Measurements from ENCODE around the gene ASCC2. TPM values are rescaled to one million over a fixed set of nuclear protein-coding genes. Genes with fewer than 3 reads are reported as not detected.
A peak's percentile ranks its signal among the peaks of the same experiment; 100 is the strongest.

Gene ASCC2
- total and polyA plus RNA-seq, 4 donors = 34.6 to 43.7 (median 38.7) TPM

DNA sequence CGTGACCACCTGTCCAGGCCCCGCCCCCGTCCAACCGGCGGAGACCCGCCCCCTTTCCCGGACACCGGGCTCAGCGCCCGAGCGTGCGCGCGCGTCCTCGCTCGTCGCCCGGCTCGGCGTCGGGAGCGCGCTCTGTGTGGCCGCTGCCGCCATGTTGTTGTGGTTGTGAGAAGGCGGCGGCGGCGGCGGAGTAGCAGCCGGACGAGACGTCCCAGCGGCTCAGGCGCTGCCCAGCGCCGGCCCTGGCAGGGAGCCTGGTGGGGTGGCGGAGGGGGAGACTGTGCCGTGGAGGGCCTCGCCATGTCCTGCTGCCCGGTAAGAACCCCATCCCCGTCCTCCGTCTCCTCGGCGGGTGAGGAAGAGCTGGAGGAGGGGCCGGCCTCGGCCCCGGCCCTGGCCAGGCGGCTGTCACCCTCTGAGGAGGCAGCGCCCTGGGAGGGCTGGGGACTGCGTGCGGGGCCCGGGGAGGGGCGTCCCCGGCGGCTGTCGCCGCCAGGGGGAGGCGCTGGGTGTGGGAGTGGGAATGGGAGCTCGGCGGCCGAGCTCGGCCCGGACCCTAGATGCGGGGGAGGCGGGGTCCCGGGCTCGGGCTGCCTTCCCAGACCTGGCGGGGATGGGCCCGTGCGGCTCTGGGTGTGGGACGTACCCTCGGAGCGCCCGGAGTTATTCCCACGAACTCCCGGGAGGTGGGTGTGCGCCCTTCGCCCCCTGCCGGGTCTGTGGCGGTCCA is 45.1 kb upstream of the ASCC2 start, which contains the start of gene MTMR3:
TSS of gene MTMR3 (plus strand) at position 130 of the 730 bp plus-strand sequence. CDS start 87,886 bp downstream, outside the sequence.
- peak within 1 kb of the TSS; percentile 57 to 100 (median 91) for H3K4me3 ChIP-seq (ENCODE audit: low read depth in 1 of 3, low read length in 3 of 3)
- H3K4me1 ChIP-seq (ENCODE audit: control insufficient read depth in 4 of 4, insufficient read depth in 4 of 4, low read length in 3 of 4) = peaks cover 5 to 23% (median 12%) of the 10 kb centered on the region in 4 donors
- H3K9ac ChIP-seq (ENCODE audit: low read depth in 1 of 2, low read length in 2 of 2) = peak within 1 kb of the TSS; percentile 78 to 85
- TF ChIP-seq EGR1 (IDR thresholded peaks at IDR 0.05; ENCODE audit: low read depth in 2 of 2) (no peak), REST (IDR thresholded peaks at IDR 0.05) (no peak), ZBTB33 (IDR thresholded peaks at IDR 0.05) (no peak), FOXA1 (IDR thresholded peaks at IDR 0.05) (no peak), JUND (IDR thresholded peaks at IDR 0.05) (no peak), RAD21 (IDR thresholded peaks at IDR 0.05) (peak; percentile 25 to 26), YY1 (IDR thresholded peaks at IDR 0.05) (peak; percentile 90), CTCF (IDR thresholded peaks at IDR 0.05; ENCODE audit: low read depth, low read length, missing input control) (peak; percentile 19)
- H3K27me3 ChIP-seq (ENCODE audit: control insufficient read depth in 4 of 4, insufficient read depth in 4 of 4, low read length in 3 of 4) = no peaks in the 10 kb centered on the region
- H3K36me3 ChIP-seq (ENCODE audit: control insufficient read depth in 4 of 4, insufficient read depth in 3 of 4, low read depth in 1 of 4, low read length in 3 of 4) = no peaks in the 10 kb centered on the region
- under 1% methylated on average over 82 of the region's 82 CpGs for WGBS
- no peaks in the 10 kb centered on the region for H3K9me3 ChIP-seq (ENCODE audit: control insufficient read depth in 4 of 4, low read length in 3 of 4)
- DNase-seq (ENCODE audit: low spot score) = peak; percentile 99
- H3K27ac ChIP-seq (ENCODE audit: low read depth in 1 of 2, low read length in 2 of 2) = peak within 1 kb of the TSS; percentile 95 to 99

- TF ChIP-seq FOXA1 (IDR thresholded peaks at IDR 0.05) (no peak), REST (IDR thresholded peaks at IDR 0.05) (no peak), TAF1 (conservative IDR thresholded peaks at IDR 0.05) (no peak), EGR1 (IDR thresholded peaks at IDR 0.05; ENCODE audit: low read depth in 2 of 2) (no peak), SP1 (IDR thresholded peaks at IDR 0.05) (no peak), RXRA (IDR thresholded peaks at IDR 0.05) (no peak), YY1 (IDR thresholded peaks at IDR 0.05) (no peak), GABPA (IDR thresholded peaks at IDR 0.05 in 1 of 2, conservative IDR thresholded peaks at IDR 0.05 in 1 of 2) (no peak)
- TF ChIP-seq, protein P1, sequence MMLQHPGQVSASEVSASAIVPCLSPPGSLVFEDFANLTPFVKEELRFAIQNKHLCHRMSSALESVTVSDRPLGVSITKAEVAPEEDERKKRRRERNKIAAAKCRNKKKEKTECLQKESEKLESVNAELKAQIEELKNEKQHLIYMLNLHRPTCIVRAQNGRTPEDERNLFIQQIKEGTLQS (IDR thresholded peaks at IDR 0.05) = no peak
- Histone ChIP-seq H3K27me3 (ENCODE audit: control insufficient read depth in 4 of 4, insufficient read depth in 4 of 4, low read length in 3 of 4) (no peaks in the 10 kb centered on the region), H3K4me3 (ENCODE audit: low read depth in 1 of 3, low read length in 3 of 3) (peak overlapping the region in 1 of 3 donors; percentile 100), H3K4me1 (ENCODE audit: control insufficient read depth in 4 of 4, insufficient read depth in 4 of 4, low read length in 3 of 4) (peaks cover 5 to 23% (median 12%) of the 10 kb centered on the region in 4 donors), H3K9ac (ENCODE audit: low read depth in 1 of 2, low read length in 2 of 2) (no peak overlapping the region), H3K27ac (ENCODE audit: low read depth in 1 of 2, low read length in 2 of 2) (peak overlapping the region in 1 of 2 donors; percentile 99), H3K9me3 (ENCODE audit: control insufficient read depth in 4 of 4, low read length in 3 of 4) (no peaks in the 10 kb centered on the region), H3K36me3 (ENCODE audit: control insufficient read depth in 4 of 4, insufficient read depth in 3 of 4, low read depth in 1 of 4, low read length in 3 of 4) (no peaks in the 10 kb centered on the region)
- no peak for DNase-seq (ENCODE audit: low spot score)
- 2% methylated on average over 5 of the region's 5 CpGs for WGBS
Measured at GRCh38 chr22:29882716-29883044, 44.6 kb upstream of the ASCC2 start.
